ENCODE data around the gene PIPOX.

Gene PIPOX

GRCh38 chr17:29002811-29003210 is 40.1 kb upstream of the PIPOX start:
- no peak overlapping the region for H3K4me3 ChIP-seq (ENCODE audit: low read depth, low read length)
- no peak for TF ChIP-seq CTCF (IDR thresholded peaks at IDR 0.05; ENCODE audit: control insufficient read depth, extremely low read depth, insufficient read depth)
- DNase-seq (ENCODE audit: low read depth): no peak

GRCh38 chr17:29003289-29003688 is 39.7 kb upstream of the PIPOX start:
- no peak for DNase-seq (ENCODE audit: low read depth)
- TF ChIP-seq CTCF (IDR thresholded peaks at IDR 0.05; ENCODE audit: control insufficient read depth, extremely low read depth, insufficient read depth): no peak
- no peak overlapping the region for H3K4me3 ChIP-seq (ENCODE audit: low read depth, low read length)

- no peak for TF ChIP-seq CTCF (IDR thresholded peaks at IDR 0.05; ENCODE audit: control insufficient read depth, extremely low read depth, insufficient read depth)
- no peak for DNase-seq (ENCODE audit: low read depth)
- H3K4me3 ChIP-seq (ENCODE audit: low read depth, low read length): no peak overlapping the region
Measured at GRCh38 chr17:29004081-29004692, 38.8 kb upstream of the PIPOX start.

GRCh38 chr17:29005936-29006511 is 36.9 kb upstream of the PIPOX start, which contains the start of gene SEZ6:
SEZ6 (minus strand) TSS chr17:29006033; CDS start chr17:29005869, 164 bp downstream.
- no peak for TF ChIP-seq CTCF (IDR thresholded peaks at IDR 0.05; ENCODE audit: control insufficient read depth, extremely low read depth, insufficient read depth)
- no peak for DNase-seq (ENCODE audit: low read depth)
- no peak within 1 kb of the TSS for H3K4me3 ChIP-seq (ENCODE audit: low read depth, low read length)

GRCh38 chr17:29007456-29007855 is 35.5 kb upstream of the PIPOX start:
- no peak overlapping the region for H3K4me3 ChIP-seq (ENCODE audit: low read depth, low read length)
- DNase-seq (ENCODE audit: low read depth): no peak
- TF ChIP-seq CTCF (IDR thresholded peaks at IDR 0.05; ENCODE audit: control insufficient read depth, extremely low read depth, insufficient read depth): no peak

- no peak for TF ChIP-seq CTCF (IDR thresholded peaks at IDR 0.05; ENCODE audit: control insufficient read depth, extremely low read depth, insufficient read depth)
- DNase-seq (ENCODE audit: low read depth): no peak
- no peak overlapping the region for H3K4me3 ChIP-seq (ENCODE audit: low read depth, low read length)
Measured at GRCh38 chr17:29007860-29008455, 35.0 kb upstream of the PIPOX start.

Measured in LNCaP clone FGC (cell line).